A673 (cell line): ENCODE data around the gene TRAPPC6A. TPM values are rescaled to one million over a fixed set of nuclear protein-coding genes. Genes with fewer than 3 reads are reported as not detected.
A peak's percentile ranks its signal among the peaks of the same experiment; 100 is the strongest.

Source experiments
- BruUV-seq: library from RNA; stranded (reverse); fragments of 400-500 nt; replicated peaks from 2 replicates; lab custom pipeline; 2021; lab: Mats Ljungman, UMichigan
- CTCF ChIA-PET: fragments of 300-600 bp; sonication (Branson Sonifier 250); formaldehyde crosslinking; loops from one replicate; lab custom pipeline; 2022; ENCODE audit warnings: antibody characterized with exemption; lab: Charles Lee
- POLR2A ChIA-PET: fragments of 300-600 bp; sonication (Branson Sonifier 250); formaldehyde crosslinking; loops from one replicate; lab custom pipeline; 2022; ENCODE audit warnings: antibody characterized with exemption; ENCODE audit not compliant: low non-redundant PET; lab: Charles Lee
- DNase-seq: peaks from one replicate; pipeline ENCODE4 v3.0.0-alpha.2; 2015; ENCODE audit warnings: low spot score
- H3K27ac ChIP-seq: fragments of 200-600 bp; sonication (generic); 2 replicates; pipeline ENCODE4 v1.5.1; 2016; ENCODE audit warnings: mixed run types, low read depth, mild to moderate bottlenecking, mixed read lengths, antibody characterized with exemption, low read length; ENCODE audit not compliant: poor library complexity, severe bottlenecking
- H3K27me3 ChIP-seq: fragments of 200-600 bp; sonication (generic); replicated peaks from 2 replicates; pipeline ENCODE4 v1.6.1; 2017; ENCODE audit warnings: mixed run types, low read depth, mild to moderate bottlenecking, mixed read lengths, antibody characterized with exemption, low read length; ENCODE audit not compliant: insufficient read depth, poor library complexity
- H3K36me3 ChIP-seq: fragments of 200-600 bp; sonication (generic); 2 replicates; pipeline ENCODE4 v1.6.1; 2016; ENCODE audit warnings: mixed run types, mild to moderate bottlenecking, mixed read lengths, antibody characterized with exemption, low read length; ENCODE audit not compliant: insufficient read depth, poor library complexity, severe bottlenecking
- H3K4me1 ChIP-seq: fragments of 200-600 bp; sonication (generic); 2 replicates; pipeline ENCODE4 v1.6.1; 2017; ENCODE audit warnings: mixed run types, mild to moderate bottlenecking, mixed read lengths, antibody characterized with exemption, low read length; ENCODE audit not compliant: insufficient read depth, poor library complexity, severe bottlenecking
- H3K4me3 ChIP-seq: fragments of 200-600 bp; sonication (generic); 2 replicates; pipeline ENCODE4 v1.5.1; 2016; ENCODE audit warnings: low read depth, mixed run types, mild to moderate bottlenecking, mixed read lengths, low read length; ENCODE audit not compliant: poor library complexity, severe bottlenecking
- H3K9me3 ChIP-seq: fragments of 200-600 bp; sonication (generic); 2 replicates; pipeline ENCODE4 v1.6.1; 2016; ENCODE audit warnings: mixed run types, low read depth, mild to moderate bottlenecking, mixed read lengths, antibody characterized with exemption, low read length; ENCODE audit not compliant: poor library complexity, severe bottlenecking
- EZH2 ChIP-seq: fragments of 200-600 bp; sonication (generic); IDR thresholded peaks from 2 replicates; pipeline ENCODE4 v1.6.1; 2017; ENCODE audit warnings: borderline replicate concordance, low read depth, mild to moderate bottlenecking, mixed read lengths, antibody characterized with exemption, low read length; ENCODE audit not compliant: poor library complexity, severe bottlenecking
- intact Hi-C: fragments of 100-400 bp; cut with micrococcal nuclease; formaldehyde crosslinking; loops from one replicate; pipeline ENCODE4 v1.10.0; 2022; ENCODE audit not compliant: unreplicated experiment
- total RNA-seq: library from RNA; stranded (reverse); gene quantifications from 2 replicates; pipeline ENCODE4 v1.2.3, GENCODE V29; 2021
- TF ChIP-seq, protein P1 (sequence below): fragments of 300-800, 200-600 bp; sonication (generic); conservative IDR thresholded peaks from 2 replicates; pipeline ENCODE4 v1.5.1; 2017; ENCODE audit warnings: low read depth, mild to moderate bottlenecking, antibody characterized with exemption, low read length, moderate library complexity, mixed read lengths

Gene TRAPPC6A
- total RNA-seq, 1 experiment from 2014 or later: 5.8 TPM

DNA sequence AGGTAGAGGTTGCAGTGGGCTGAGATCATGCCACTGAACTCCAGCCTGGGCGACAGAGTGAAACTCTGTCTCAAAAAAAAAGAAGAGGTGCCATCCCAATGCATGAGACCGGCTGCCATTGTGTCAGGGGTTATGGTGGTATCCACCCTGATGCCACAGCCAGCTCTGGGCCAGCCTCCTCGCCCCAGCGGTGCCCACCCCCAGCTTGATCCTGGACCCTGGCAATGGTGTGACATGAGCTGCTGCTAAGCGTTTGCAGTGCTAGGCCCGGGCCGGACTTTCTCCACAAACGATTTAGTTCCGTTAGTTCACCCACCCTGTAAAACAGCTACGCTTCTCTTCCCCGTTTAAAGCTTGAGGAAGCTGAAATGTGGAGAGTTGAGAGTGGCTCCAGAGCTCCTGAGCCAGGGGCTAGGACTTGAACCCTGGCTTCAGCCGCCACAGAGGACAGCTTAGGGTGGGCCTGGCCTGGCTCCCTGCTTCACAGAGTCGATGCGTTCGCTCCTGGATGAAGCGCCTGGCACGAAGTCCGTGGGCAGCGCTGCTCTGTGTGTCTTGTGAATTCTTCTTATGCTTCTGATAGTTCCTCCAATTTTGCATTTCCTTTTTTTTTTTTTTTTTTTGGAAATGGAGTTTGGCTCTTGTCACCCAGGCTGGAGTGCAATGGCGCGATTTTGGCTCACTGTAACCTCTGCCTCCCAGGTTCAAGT lies 42.7 kb downstream of the TRAPPC6A start:
- no TSS peak for BruUV-seq
- intact Hi-C loops: no loop called here
- ChIA-PET CTCF (no interaction called here), POLR2A (no interaction called here)
- TF ChIP-seq, protein P1, sequence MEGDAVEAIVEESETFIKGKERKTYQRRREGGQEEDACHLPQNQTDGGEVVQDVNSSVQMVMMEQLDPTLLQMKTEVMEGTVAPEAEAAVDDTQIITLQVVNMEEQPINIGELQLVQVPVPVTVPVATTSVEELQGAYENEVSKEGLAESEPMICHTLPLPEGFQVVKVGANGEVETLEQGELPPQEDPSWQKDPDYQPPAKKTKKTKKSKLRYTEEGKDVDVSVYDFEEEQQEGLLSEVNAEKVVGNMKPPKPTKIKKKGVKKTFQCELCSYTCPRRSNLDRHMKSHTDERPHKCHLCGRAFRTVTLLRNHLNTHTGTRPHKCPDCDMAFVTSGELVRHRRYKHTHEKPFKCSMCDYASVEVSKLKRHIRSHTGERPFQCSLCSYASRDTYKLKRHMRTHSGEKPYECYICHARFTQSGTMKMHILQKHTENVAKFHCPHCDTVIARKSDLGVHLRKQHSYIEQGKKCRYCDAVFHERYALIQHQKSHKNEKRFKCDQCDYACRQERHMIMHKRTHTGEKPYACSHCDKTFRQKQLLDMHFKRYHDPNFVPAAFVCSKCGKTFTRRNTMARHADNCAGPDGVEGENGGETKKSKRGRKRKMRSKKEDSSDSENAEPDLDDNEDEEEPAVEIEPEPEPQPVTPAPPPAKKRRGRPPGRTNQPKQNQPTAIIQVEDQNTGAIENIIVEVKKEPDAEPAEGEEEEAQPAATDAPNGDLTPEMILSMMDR: no peak
- TF ChIP-seq EZH2: no peak
- Histone ChIP-seq H3K9me3 (no peaks in the 10 kb centered on the region), H3K27me3 (no peaks in the 10 kb centered on the region), H3K27ac (no peak overlapping the region), H3K4me1 (peaks cover 6% of the 10 kb centered on the region), H3K36me3 (no peaks in the 10 kb centered on the region), H3K4me3 (no peak overlapping the region)
- DNase-seq: no peak

DNA sequence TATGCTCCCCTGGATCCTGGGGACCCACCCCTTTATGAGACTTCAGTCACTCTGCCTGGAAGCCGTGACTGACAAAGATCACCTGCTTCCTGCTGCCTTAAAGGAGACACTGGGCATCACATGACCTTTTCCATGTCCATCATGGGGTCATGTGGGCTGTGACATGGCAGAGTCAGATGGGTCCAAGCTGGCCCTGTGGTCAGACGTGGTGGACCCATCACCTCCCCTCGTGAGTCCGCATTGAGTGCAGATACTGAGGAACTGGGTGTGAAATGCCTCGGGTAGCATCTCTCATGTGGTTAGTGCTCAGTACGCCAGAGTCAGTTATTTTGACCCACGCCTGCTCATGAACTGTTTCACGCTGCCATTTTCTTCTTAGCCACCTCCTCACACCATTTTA lies 44.4 kb downstream of the TRAPPC6A start:
- POLR2A ChIA-PET: no interaction called here
- H3K27me3 ChIP-seq: no peaks in the 10 kb centered on the region
- DNase-seq: no peak
- intact Hi-C loops: no loop called here
- peaks cover 8% of the 10 kb centered on the region for H3K4me1 ChIP-seq
- CTCF ChIA-PET: no interaction called here
- BruUV-seq: no TSS peak
- TF ChIP-seq, protein P1: no peak
- H3K36me3 ChIP-seq: no peaks in the 10 kb centered on the region
- no peak overlapping the region for H3K27ac ChIP-seq
- H3K9me3 ChIP-seq: no peaks in the 10 kb centered on the region
- H3K4me3 ChIP-seq: no peak overlapping the region

DNA sequence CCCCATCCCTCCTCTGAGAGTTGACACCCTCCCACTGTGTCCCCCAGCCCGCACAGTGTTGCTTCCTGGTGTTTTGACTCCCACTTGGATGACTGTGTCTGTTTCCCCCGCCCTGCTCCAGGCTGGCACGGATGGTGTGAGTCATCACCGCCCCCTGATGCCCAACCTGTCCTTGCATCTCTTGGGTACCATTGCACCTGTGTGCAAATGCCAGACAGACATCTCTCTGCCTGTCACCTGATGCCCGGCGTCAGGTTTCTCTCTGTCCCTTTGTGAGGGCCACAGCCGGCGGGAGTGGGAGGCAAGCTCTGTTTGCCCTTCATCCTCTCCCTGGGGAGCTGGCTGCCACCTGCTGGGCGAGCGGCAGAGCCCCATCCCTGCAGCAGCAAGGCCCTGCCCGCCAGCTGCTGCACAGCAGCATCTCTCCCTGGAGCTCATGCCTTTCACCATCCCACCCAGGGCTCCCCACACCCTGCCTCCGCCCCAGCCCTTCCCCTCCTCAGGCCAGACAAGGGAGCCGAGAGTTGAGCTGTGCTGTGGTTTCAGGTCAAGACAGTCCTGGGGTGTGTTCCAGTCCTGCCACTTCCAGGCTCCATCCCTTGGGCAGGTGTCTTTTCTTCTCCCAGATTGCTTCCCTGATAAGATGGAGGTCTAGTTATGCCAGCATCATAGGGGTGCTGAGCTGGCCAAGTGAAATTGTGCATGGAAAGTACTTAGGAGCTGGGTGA lies 47.0 kb downstream of the TRAPPC6A start:
- H3K4me1 ChIP-seq: peaks cover 8% of the 10 kb centered on the region
- H3K36me3 ChIP-seq: no peaks in the 10 kb centered on the region
- no TSS peak for BruUV-seq
- no peaks in the 10 kb centered on the region for H3K27me3 ChIP-seq
- H3K27ac ChIP-seq: no peak overlapping the region
- intact Hi-C loops: no loop called here
- peak; percentile 43 for DNase-seq
- no peak overlapping the region for H3K4me3 ChIP-seq
- TF ChIP-seq, protein P1: peak; percentile 31; the same call in 1 of the 2 replicates
- TF ChIP-seq EZH2: no peak
- POLR2A ChIA-PET: no interaction called here
- no peaks in the 10 kb centered on the region for H3K9me3 ChIP-seq
- CTCF ChIA-PET: interaction anchor here (0.6 kb wide), 1 partner anchor 66 kb away, joined by 5 read pairs; no protein-coding TSS in a partner anchor
